Measurements from ENCODE around the gene FBXL5.

The FBXL5 gene

GRCh38 chr4:15655223-15656037 is at the start of gene FBXL5:
Gene FBXL5 (minus strand): TSS chr4:15655357. CDS start chr4:15655287, 70 bp downstream.
- FAIRE-seq: no peak

GRCh38 chr4:15704129-15704528 is 49.0 kb upstream of the FBXL5 start:
- no peak for FAIRE-seq

- FAIRE-seq: no peak
Observed at GRCh38 chr4:15703439-15703838, 48.3 kb upstream of the FBXL5 start.

- no peak for FAIRE-seq
Observed at GRCh38 chr4:15702941-15703403, 47.8 kb upstream of the FBXL5 start, which contains the start of gene BST1. Gene BST1 (plus strand): TSS chr4:15703065. CDS start chr4:15703145, 80 bp downstream.

- FAIRE-seq: no peak
Observed at GRCh38 chr4:15696866-15697265, 41.7 kb upstream of the FBXL5 start.

GRCh38 chr4:15695729-15696128 is 40.6 kb upstream of the FBXL5 start:
- FAIRE-seq: no peak

GRCh38 chr4:15695240-15695699 is 40.1 kb upstream of the FBXL5 start:
- FAIRE-seq: no peak

DNA sequence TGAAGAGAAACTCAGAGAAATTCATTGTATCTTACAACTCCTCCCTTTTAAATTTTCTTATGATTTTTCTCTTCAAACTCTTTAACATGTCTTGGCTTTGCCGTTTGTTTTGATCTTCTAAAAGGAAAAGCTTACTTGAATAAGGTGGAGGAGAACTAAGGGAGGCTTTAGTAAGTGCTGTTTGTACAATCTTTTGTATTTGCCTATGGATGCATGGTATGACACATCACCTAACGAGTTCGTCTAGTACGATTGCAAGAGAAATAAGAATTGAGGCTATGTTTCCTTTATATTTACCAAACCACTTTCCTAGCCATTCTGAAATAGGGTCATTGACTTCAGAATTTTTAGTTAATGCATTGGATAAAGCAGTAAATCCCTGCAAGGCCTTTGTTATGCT is 39.3 kb upstream of the FBXL5 start:
- no peak for FAIRE-seq

- FAIRE-seq: no peak
Observed at GRCh38 chr4:15692602-15693001, 37.4 kb upstream of the FBXL5 start.

DNA sequence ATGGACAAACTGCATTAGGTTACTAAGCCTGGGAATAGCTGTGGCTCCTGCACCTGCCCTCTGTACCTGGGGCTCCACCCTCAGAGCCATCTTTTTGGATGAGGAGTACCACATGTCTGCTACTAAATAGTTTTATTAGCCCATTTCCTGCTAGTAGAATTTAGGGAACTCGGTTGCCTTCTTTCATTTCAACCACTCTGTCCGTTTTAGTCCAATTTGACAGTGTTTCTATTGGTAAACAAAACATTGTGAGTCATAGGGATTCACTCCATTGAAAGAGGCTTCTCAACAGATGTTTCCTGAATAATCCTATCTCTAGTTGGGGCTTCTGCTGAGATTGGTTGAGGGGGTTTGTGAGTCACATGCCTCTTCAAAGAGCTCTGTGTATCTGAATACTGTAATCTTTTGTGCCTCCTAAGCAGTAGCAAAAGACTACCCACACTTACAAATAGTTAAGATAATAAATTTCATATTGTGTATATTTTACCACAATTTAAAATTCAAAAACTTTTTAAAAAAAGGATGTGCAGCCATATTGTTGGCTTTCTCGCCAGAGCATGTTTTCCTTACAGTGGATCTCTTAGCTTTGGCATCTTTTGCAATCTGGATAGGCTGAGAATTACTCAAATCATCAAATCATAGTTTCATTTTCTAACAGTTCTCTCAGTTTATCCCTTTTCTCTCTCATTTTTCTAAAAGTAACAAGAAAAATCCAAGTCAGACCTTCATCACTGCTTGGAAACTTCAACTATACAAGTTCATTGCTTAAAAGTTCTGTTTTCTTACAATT is 36.4 kb upstream of the FBXL5 start:
- FAIRE-seq: no peak

DNA sequence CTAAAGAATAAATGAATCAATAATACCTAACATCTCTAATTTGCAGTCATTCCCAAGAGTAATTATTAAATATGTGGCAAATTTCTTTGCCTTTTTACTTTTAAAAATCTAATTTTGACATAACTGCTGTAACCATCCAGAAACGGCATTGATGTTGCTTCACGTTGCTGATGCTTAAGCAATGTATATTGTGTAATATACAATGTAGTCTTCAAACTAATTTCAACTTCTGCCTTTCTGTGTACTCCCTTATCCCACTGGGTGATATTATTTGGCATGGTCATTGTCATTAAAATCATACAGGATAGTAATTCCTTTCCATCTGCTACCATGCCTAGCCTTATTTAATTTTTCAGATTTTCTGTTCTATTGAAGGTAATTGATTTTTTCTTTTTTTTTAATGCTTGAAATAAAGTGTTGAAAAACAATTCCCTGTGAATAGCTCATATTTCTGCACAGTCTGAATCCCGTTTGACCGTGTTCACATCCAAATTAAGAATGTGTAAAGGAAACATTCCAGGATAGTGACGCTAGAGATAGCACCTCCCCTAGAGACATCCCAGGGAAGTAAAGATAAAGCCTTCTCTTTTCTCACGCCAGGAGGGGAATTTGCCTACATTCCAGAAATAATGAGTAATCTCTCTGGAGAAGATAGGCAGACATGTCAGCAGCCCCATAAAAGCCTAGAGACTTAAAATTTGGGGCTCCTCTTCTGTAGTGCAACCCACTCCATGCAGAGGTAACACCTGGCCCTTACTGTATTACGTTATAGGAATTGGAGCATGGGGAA is 35.1 kb upstream of the FBXL5 start:
- no peak for FAIRE-seq

GRCh38 chr4:15689540-15689939 is 34.4 kb upstream of the FBXL5 start:
- no peak for FAIRE-seq

DNA sequence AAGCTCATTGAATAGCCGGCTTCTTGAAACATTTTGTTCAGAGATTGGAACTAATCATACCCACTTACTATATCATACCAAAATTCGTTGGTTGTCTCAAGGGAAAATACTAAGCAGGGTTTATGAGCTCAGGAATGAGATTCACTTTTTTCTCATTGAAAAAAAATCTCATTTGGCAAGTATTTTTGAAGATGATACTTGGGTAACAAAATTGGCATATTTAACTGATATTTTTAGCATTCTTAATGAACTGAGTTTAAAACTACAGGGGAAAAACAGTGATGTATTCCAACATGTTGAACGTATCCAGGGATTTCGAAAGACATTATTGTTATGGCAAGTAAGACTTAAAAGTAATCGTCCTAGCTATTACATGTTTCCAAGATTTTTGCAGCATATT is 32.9 kb upstream of the FBXL5 start:
- no peak for FAIRE-seq

DNA sequence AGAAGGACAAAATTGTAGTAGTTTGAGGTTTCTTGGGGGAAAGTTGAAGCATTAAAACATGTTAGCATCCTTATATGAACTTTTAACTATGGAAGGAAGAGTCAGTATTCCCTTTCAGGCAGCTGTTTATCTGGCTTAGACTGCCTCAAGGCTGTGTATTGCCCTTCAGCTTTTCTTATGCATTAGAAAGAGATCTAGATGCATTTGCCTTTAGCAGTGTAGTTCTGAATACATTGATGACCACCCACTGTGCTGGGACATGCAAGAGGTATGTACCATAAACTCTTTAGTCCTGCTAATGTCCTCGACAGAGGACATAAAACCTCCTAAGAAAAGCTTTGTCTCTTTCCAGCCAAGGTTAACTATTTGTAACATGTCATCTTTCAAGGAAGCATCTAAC is 29.3 kb upstream of the FBXL5 start:
- no peak for FAIRE-seq

GRCh38 chr4:15683143-15683495 is 28.0 kb upstream of the FBXL5 start:
- no peak for FAIRE-seq

- FAIRE-seq: peak; percentile 55
Observed at GRCh38 chr4:15682242-15683142, 27.3 kb upstream of the FBXL5 start.

GRCh38 chr4:15681372-15682241 is 26.4 kb upstream of the FBXL5 start, which contains the start of gene FAM200B:
Gene FAM200B (plus strand): TSS chr4:15681827. CDS start chr4:15686978, 5,151 bp downstream.
- peak; percentile 43 for FAIRE-seq

GRCh38 chr4:15681067-15681371 is 25.9 kb upstream of the FBXL5 start:
- FAIRE-seq: no peak

DNA sequence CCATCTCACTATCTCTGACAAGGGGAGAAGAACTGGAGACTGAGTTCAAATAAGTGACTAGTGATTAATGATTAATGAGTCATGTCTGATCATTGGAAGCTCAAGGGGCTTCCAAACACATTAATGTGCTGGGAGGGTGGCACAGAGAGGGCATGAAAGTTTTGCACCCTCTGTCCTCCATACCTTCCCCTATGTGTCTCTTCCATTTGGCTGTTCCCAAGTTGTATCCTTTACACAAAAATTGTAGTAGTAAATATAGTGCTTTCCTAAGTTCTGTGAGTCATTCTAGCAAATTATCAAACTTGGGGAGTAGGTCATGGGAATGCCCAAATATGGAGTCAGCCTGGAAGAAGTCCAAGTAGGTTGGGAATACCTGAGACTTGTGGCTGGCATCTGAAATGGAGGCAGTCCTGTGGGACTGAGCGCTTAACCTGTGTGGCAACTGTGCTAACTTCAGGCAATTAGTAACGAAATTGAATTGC is 22.4 kb upstream of the FBXL5 start:
- no peak for FAIRE-seq

- no peak for FAIRE-seq
Observed at GRCh38 chr4:15676899-15677298, 21.7 kb upstream of the FBXL5 start.

- FAIRE-seq: no peak
Observed at GRCh38 chr4:15676039-15676438, 20.9 kb upstream of the FBXL5 start.
